ENCODE data around the gene TMEM229A. TPM values are rescaled to one million over a fixed set of nuclear protein-coding genes. Genes with fewer than 3 reads are reported as not detected.

Gene TMEM229A
- polyA plus RNA-seq, 3 donors: not detected

DNA sequence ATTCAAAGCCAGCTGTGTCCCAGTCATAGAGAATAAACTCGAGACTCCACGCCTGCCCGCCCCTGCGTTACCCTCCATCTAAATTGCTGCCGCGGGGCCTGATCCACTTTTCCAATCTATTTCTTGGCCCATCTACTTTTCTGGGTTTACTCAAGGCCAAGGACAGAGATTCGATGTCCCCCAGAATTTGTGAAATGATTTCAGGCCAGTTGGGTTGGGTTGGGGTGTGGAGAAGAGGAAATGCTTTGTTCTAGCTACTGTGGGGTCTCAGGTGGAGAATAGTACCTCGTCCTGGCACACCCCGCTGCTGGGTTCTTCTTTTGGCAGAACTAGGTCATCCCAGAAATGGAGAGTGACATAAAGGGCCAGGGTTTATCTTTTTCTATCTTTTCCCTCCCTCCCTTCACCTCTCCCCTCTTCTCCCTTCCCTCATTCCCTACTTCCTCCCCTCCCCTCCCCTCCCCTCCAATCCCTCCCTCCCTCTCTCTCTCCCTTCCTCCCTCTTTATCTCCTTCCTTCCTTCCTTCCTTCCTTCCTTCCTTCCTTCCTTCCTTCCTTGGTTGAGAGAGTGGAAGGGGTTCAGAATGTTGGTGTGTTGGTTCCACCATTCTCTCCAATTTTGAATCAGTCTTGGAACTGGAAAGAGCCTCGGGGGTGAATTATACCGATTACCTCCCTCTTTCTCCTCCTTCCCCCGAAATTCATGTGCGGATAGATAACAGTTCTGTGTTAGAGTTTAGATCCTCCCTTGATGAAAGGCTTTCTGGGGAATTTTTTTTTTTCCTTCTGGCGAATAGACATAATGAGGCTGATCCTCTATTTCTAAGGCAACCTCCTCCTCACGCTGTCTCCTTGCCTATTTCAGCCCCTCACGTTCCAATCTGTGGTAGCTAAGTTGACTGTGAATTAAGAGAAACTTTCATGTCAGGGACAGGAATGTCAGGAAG is 1.2 kb upstream of the TMEM229A start:
- WGBS (ENCODE audit: insufficient coverage): 47% methylated on average over 7 of the region's 16 CpGs
- H3K9me3 ChIP-seq (replicated peaks in 1 of 2; ENCODE audit: control insufficient read depth in 1 of 2, insufficient read depth in 1 of 2, low read length in 2 of 2): no peaks in the 10 kb centered on the region
- no peaks in the 10 kb centered on the region for H3K4me1 ChIP-seq (ENCODE audit: control insufficient read depth in 1 of 2, insufficient read depth in 2 of 2, low read length in 2 of 2)
- TF ChIP-seq, protein P1, sequence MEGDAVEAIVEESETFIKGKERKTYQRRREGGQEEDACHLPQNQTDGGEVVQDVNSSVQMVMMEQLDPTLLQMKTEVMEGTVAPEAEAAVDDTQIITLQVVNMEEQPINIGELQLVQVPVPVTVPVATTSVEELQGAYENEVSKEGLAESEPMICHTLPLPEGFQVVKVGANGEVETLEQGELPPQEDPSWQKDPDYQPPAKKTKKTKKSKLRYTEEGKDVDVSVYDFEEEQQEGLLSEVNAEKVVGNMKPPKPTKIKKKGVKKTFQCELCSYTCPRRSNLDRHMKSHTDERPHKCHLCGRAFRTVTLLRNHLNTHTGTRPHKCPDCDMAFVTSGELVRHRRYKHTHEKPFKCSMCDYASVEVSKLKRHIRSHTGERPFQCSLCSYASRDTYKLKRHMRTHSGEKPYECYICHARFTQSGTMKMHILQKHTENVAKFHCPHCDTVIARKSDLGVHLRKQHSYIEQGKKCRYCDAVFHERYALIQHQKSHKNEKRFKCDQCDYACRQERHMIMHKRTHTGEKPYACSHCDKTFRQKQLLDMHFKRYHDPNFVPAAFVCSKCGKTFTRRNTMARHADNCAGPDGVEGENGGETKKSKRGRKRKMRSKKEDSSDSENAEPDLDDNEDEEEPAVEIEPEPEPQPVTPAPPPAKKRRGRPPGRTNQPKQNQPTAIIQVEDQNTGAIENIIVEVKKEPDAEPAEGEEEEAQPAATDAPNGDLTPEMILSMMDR (IDR thresholded peaks at IDR 0.05): no peak
- H3K9ac ChIP-seq (ENCODE audit: insufficient read depth, low read length, poor library complexity, severe bottlenecking): no peak overlapping the region
- H3K27ac ChIP-seq (ENCODE audit: low read depth in 1 of 2, low read length in 2 of 2): no peak overlapping the region
- peaks cover 4% of the 10 kb centered on the region for H3K4me1 Mint-ChIP-seq
- H3K4me3 ChIP-seq (replicated peaks in 1 of 3; ENCODE audit: low read depth in 2 of 3, low read length in 3 of 3): no peak overlapping the region
- H2AFZ ChIP-seq (ENCODE audit: insufficient read depth, low read depth, low read length, poor library complexity, severe bottlenecking): no peak overlapping the region
- peaks cover 45 to 57% of the 10 kb centered on the region in 2 donors for H3K27me3 ChIP-seq (ENCODE audit: control insufficient read depth in 2 of 2, insufficient read depth in 2 of 2, low read length in 2 of 2)
- H3K36me3 Mint-ChIP-seq: peaks cover 0 to 4% of the 10 kb centered on the region in 2 donors
- H3K9me3 Mint-ChIP-seq: peaks cover 0 to 13% (median 10%) of the 10 kb centered on the region in 7 donors
- no peaks in the 10 kb centered on the region for H3K36me3 ChIP-seq (replicated peaks in 1 of 2; ENCODE audit: control insufficient read depth in 1 of 2, insufficient read depth in 2 of 2, low read length in 2 of 2)
- H3K4me3 Mint-ChIP-seq: peak overlapping the region in 1 of 2 donors; percentile 75
- peaks cover 46 to 55% (median 50%) of the 10 kb centered on the region in 3 donors for H3K27me3 Mint-ChIP-seq (ENCODE audit: low read depth in 3 of 3)
- H3K27ac Mint-ChIP-seq: no peak overlapping the region
- no peaks in the 10 kb centered on the region for H3K79me2 ChIP-seq (ENCODE audit: insufficient read depth, low read length)
- intact Hi-C loops (cut with micrococcal nuclease): no loop called here
- H4K20me1 ChIP-seq (ENCODE audit: insufficient read depth, low read length): no peaks in the 10 kb centered on the region
- no peak overlapping the region for H3K4me2 ChIP-seq (replicated peaks; ENCODE audit: extremely low read depth, low read length, poor library complexity, severe bottlenecking)
- DNase-seq: no peak

DNA sequence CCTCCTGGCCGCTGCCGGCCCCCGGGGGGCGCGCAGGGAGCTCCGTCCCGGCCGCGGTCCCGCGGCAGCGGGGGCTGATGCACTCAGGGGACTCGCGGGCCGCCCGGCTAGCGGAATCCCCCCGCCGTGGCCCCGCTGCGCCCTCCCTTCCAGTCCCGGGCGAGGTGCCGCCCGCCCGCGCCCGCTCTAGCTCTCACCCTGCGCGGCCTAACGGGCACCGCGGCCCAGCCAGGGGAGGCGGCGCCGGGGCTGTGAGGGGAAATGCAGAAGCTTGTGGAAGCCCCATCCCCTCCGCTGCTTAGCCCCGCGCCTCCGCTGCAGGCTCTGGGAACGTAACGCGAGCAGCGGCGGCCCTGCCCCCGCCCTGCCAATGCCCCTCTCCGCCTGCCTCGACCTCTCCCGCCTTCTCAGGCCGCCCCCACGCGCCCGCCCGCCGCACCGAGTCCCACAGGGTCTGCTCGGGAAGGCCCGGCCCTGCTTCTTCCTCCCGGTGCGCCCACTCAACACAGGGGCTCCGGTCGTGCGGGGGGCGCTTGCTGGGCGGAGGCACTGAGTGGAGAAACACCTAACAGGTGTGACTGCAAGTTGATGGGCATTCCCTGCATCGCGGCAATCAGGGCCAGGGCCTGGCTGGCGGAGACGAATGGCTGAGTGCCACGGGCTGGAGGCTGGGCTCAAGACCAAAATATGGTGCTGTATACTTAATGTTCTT is 384 bp upstream of the TMEM229A start:
- Mint-ChIP-seq H3K36me3 (peaks cover 0 to 4% of the 10 kb centered on the region in 2 donors), H3K27ac (no peak overlapping the region), H3K9me3 (peaks cover 0 to 13% (median 9%) of the 10 kb centered on the region in 7 donors), H3K27me3 (ENCODE audit: low read depth in 3 of 3) (peaks cover 46 to 55% (median 50%) of the 10 kb centered on the region in 3 donors), H3K4me3 (peak overlapping the region in 1 of 2 donors; percentile 75), H3K4me1 (peaks cover 4% of the 10 kb centered on the region)
- Histone ChIP-seq H3K36me3 (replicated peaks in 1 of 2; ENCODE audit: control insufficient read depth in 1 of 2, insufficient read depth in 2 of 2, low read length in 2 of 2) (no peaks in the 10 kb centered on the region), H3K79me2 (ENCODE audit: insufficient read depth, low read length) (no peaks in the 10 kb centered on the region), H3K27ac (ENCODE audit: low read depth in 1 of 2, low read length in 2 of 2) (no peak overlapping the region), H2AFZ (ENCODE audit: insufficient read depth, low read depth, low read length, poor library complexity, severe bottlenecking) (no peak overlapping the region), H3K27me3 (ENCODE audit: control insufficient read depth in 2 of 2, insufficient read depth in 2 of 2, low read length in 2 of 2) (peaks cover 45 to 57% of the 10 kb centered on the region in 2 donors), H3K4me2 (replicated peaks; ENCODE audit: extremely low read depth, low read length, poor library complexity, severe bottlenecking) (no peak overlapping the region), H3K4me1 (ENCODE audit: control insufficient read depth in 1 of 2, insufficient read depth in 2 of 2, low read length in 2 of 2) (no peaks in the 10 kb centered on the region), H4K20me1 (ENCODE audit: insufficient read depth, low read length) (no peaks in the 10 kb centered on the region), H3K9me3 (replicated peaks in 1 of 2; ENCODE audit: control insufficient read depth in 1 of 2, insufficient read depth in 1 of 2, low read length in 2 of 2) (no peaks in the 10 kb centered on the region), H3K9ac (ENCODE audit: insufficient read depth, low read length, poor library complexity, severe bottlenecking) (no peak overlapping the region), H3K4me3 (replicated peaks in 1 of 3; ENCODE audit: low read depth in 2 of 3, low read length in 3 of 3) (no peak overlapping the region)
- 2% methylated on average over 70 of the region's 70 CpGs for WGBS (ENCODE audit: insufficient coverage)
- TF ChIP-seq, protein P1 (IDR thresholded peaks at IDR 0.05): no peak
- no peak for DNase-seq
- intact Hi-C loops (cut with micrococcal nuclease): no loop called here
